A549 (cell line): ENCODE results near the gene TMPRSS6. TPM values are rescaled to one million over a fixed set of nuclear protein-coding genes. Genes with fewer than 3 reads are reported as not detected.

Experiments used
- ATAC-seq, 2 experiments: fragments of 200-7000 bp in 1 of 2; fragments of >200 bp in 1 of 2; cut with Nextera tagmentation in 1 of 2; cut with Tn5 transposase in 1 of 2; 3 replicates each; pipeline versions ENCODE4 v1.8.0 to v1.9.1; 2018 to 2020; ENCODE audit warnings: mild to moderate bottlenecking in 1 of 2, moderate library complexity in 1 of 2
- CTCF ChIA-PET: fragments of 300-600 bp; sonication (Branson Sonifier 250); formaldehyde crosslinking; extraction: SDS; loops from one replicate; lab custom pipeline; 2021; ENCODE audit warnings: antibody characterized with exemption, inconsistent platforms; lab: Yijun Ruan, JAX
- POLR2A ChIA-PET: fragments of 350-600 bp; formaldehyde crosslinking; extraction: SDS; loops from one replicate; lab custom pipeline; 2021; ENCODE audit warnings: antibody characterized with exemption, inconsistent platforms; lab: Yijun Ruan, JAX
- DNase-seq, 2 experiments: peaks; one replicate each; pipeline versions ENCODE4 v3.0.0 to v3.0.0-alpha.2; 2011 to 2016; ENCODE audit warnings: low read depth in 1 of 2, low spot score in 1 of 2
- FAIRE-seq: peaks from 2 replicates; lab custom pipeline; 2011; peaks lifted over from hg19 to GRCh38; lab: Jason Lieb, UNC
- H3K27ac ChIP-seq, 2 experiments: fragments of >200 bp; sonication (Bioruptor Twin); formaldehyde crosslinking; 3 replicates each; pipeline ENCODE4 v1.5.1; 2016 to 2017
- H3K4me1 ChIP-seq: fragments of >200 bp; sonication (Bioruptor Twin); formaldehyde crosslinking; 3 replicates; pipeline ENCODE4 v1.6.1; 2016
- H3K4me2 ChIP-seq: fragments of >200 bp; sonication (Bioruptor Twin); formaldehyde crosslinking; 3 replicates; pipeline ENCODE4 v1.6.1; 2016
- H3K4me3 ChIP-seq: fragments of >200 bp; sonication (Bioruptor Twin); formaldehyde crosslinking; 3 replicates; pipeline ENCODE4 v1.5.1; 2016
- H3K9me3 ChIP-seq: fragments of >200 bp; sonication (Bioruptor Twin); formaldehyde crosslinking; 3 replicates; pipeline ENCODE4 v1.6.1; 2016
- ATOH8 ChIP-seq: fragments of 250-450 bp; sonication (Bioruptor Pico); IDR thresholded peaks from 2 replicates; pipeline ENCODE4 v1.5.0; 2020; ENCODE audit warnings: low read depth, mild to moderate bottlenecking, moderate library complexity
- CBX2 ChIP-seq: fragments of 200-600 bp; sonication (generic); IDR thresholded peaks from 2 replicates; pipeline ENCODE4 v1.6.1; 2016; ENCODE audit warnings: low read depth, mild to moderate bottlenecking, borderline replicate concordance
- CEBPB ChIP-seq, 2 experiments: fragments of >200 bp in 1 of 2; sonication (Bioruptor Twin) in 1 of 2; formaldehyde crosslinking in 1 of 2; IDR thresholded peaks; 2 replicates each; pipeline ENCODE4 v1.6.1; 2012 to 2016
- CHD2 ChIP-seq: fragments of 150-350 bp; IDR thresholded peaks from 2 replicates; pipeline ENCODE4 v1.6.1; 2014; ENCODE audit warnings: low read length; ENCODE audit not compliant: partially characterized antibody
- CHD4 ChIP-seq: fragments of 200-600 bp; sonication (generic); IDR thresholded peaks from 2 replicates; pipeline ENCODE4 v1.6.1; 2016; ENCODE audit warnings: antibody characterized with exemption, mild to moderate bottlenecking, borderline replicate concordance
- FOSB ChIP-seq: fragments of 250-450 bp; sonication (Bioruptor Pico); IDR thresholded peaks from 2 replicates; pipeline ENCODE4 v1.5.0; 2020; ENCODE audit warnings: mild to moderate bottlenecking, moderate library complexity
- GATA3 ChIP-seq: IDR thresholded peaks from 2 replicates; pipeline ENCODE4 v1.6.1; 2012; ENCODE audit warnings: borderline replicate concordance
- JUN ChIP-seq, 2 experiments: fragments of >200 bp; sonication (Bioruptor Twin); formaldehyde crosslinking; IDR thresholded peaks; 2 replicates in 1 of 2; 3 replicates in 1 of 2; pipeline ENCODE4 v1.6.1; 2016 to 2017
- MAFK ChIP-seq: fragments of 450-650 bp; IDR thresholded peaks from 2 replicates; pipeline ENCODE4 v1.6.1; 2014; ENCODE audit not compliant: partially characterized antibody
- MAZ ChIP-seq: fragments of 150-350 bp; IDR thresholded peaks from 2 replicates; pipeline ENCODE4 v1.6.1; 2014; ENCODE audit warnings: antibody characterized with exemption, low read depth, low read length, borderline replicate concordance
- NFE2L2 ChIP-seq: fragments of 150-350 bp; conservative IDR thresholded peaks from 2 replicates; pipeline ENCODE4 v1.6.1; 2014; ENCODE audit warnings: low read length
- NPAS2 ChIP-seq: fragments of 250-450 bp; sonication (Bioruptor Pico); IDR thresholded peaks from 2 replicates; pipeline ENCODE4 v1.8.0; 2022; ENCODE audit warnings: mild to moderate bottlenecking, moderate library complexity, borderline replicate concordance
- POLR2AphosphoS2 ChIP-seq: conservative IDR thresholded peaks from 2 replicates; pipeline ENCODE4 v1.6.1; 2012; ENCODE audit warnings: low read length, improper control_type of control experiment, inconsistent platforms
- SREBF2 ChIP-seq: fragments of 450-650 bp; IDR thresholded peaks from 2 replicates; pipeline ENCODE4 v1.6.1; 2014; ENCODE audit warnings: mild to moderate bottlenecking, moderate library complexity
- USF2 ChIP-seq: fragments of 450-650 bp; IDR thresholded peaks from 2 replicates; pipeline ENCODE4 v1.6.1; 2014; ENCODE audit warnings: antibody characterized with exemption
- ZC3H11A ChIP-seq: fragments of 450-650 bp; IDR thresholded peaks from 2 replicates; pipeline ENCODE4 v1.6.1; 2014; ENCODE audit warnings: antibody characterized with exemption, mild to moderate bottlenecking
- WGBS: methylation state at CpG from one replicate; pipeline ENCODE4 v1.1.6; 2017; ENCODE audit errors: missing lambda C conversion rate; 5-methylcytosine and 5-hydroxymethylcytosine counted together
- polyA plus RNA-seq, 4 experiments: library from polyadenylated mRNA; depleted of rRNA in 3 of 4; stranded (reverse); fragments of >200 nt; fragmentation: RNase III in 1 of 4; extraction: RNeasy Plus Mini Kit Qiagen cat#74134 plus additional on column Dnase treatment in 1 of 4; gene quantifications; 2 replicates in 3 of 4; 3 replicates in 1 of 4; pipeline ENCODE4 v1.2.3, GENCODE V29; 2011 to 2017

TMPRSS6 gene
- polyA plus RNA-seq, 2 of the 4 experiments (the other 2 are of a cell fraction) = not detected

GRCh38 chr22:37070744-37071143 lies 38.8 kb downstream of the TMPRSS6 start:
- ATAC-seq (peak in 1 of 2 experiments; percentile 49; a peak in 3 of 6 replicates), DNase-seq (no peak), FAIRE-seq (no peak)
- POLR2A ChIA-PET = no interaction called here
- no peak overlapping the region for H3K4me2 ChIP-seq
- WGBS = 5% methylated on average over 8 of the region's 9 CpGs
- no peak overlapping the region; a peak in 1 of 6 replicates for H3K27ac ChIP-seq
- no peak overlapping the region for H3K4me3 ChIP-seq
- no peaks in the 10 kb centered on the region for H3K4me1 ChIP-seq
- no peaks in the 10 kb centered on the region for H3K9me3 ChIP-seq
- TF ChIP-seq NPAS2 (CRISPR knock-in tag) (no peak), CHD4 (no peak), NFE2L2 (no peak), POLR2AphosphoS2 (no peak), MAZ (no peak), MAFK (no peak)
- CTCF ChIA-PET = interaction anchor here (1.1 to 1.3 kb wide), 6 partner anchors 8 to 215 kb away, joined by 3 to 5 read pairs (median 4); no protein-coding TSS in a partner anchor

- Histone ChIP-seq H3K4me1 (no peaks in the 10 kb centered on the region), H3K4me3 (no peak overlapping the region), H3K9me3 (no peaks in the 10 kb centered on the region), H3K4me2 (no peak overlapping the region), H3K27ac (no peak overlapping the region)
- FAIRE-seq (no peak), DNase-seq (no peak), ATAC-seq (peak in 1 of 2 experiments; percentile 14; a peak in 2 of 6 replicates)
- ChIA-PET POLR2A (interaction anchor here (1.8 kb wide), 1 partner anchor 19 kb away, joined by 6 read pairs; the partner anchor contains the start of gene KCTD17), CTCF (interaction anchor here (1.1 to 1.3 kb wide), 5 partner anchors 8 to 214 kb away, joined by 3 to 5 read pairs (median 4); no protein-coding TSS in a partner anchor)
- TF ChIP-seq USF2 = no peak
- no peak for TF ChIP-seq CEBPB (IDR thresholded peaks at IDR 0.05)
- WGBS = 67% methylated on average over 1 of the region's 8 CpGs
These were observed 39.2 kb downstream of the TMPRSS6 start for GRCh38 chr22:37070334-37070733.

- no peak for TF ChIP-seq GATA3
- no peak for TF ChIP-seq NPAS2 (CRISPR knock-in tag)
- TF ChIP-seq MAFK = no peak
- ATAC-seq (no peak), FAIRE-seq (no peak), DNase-seq (no peak)
- CTCF ChIA-PET = interaction anchor here (1.1 to 1.3 kb wide), 4 partner anchors 9 to 191 kb away, joined by 4 to 5 read pairs (median 4); no protein-coding TSS in a partner anchor
- POLR2A ChIA-PET = interaction anchor here (1.8 kb wide), 1 partner anchor 18 kb away, joined by 6 read pairs; the partner anchor contains the start of gene KCTD17
- H3K9me3 ChIP-seq = no peaks in the 10 kb centered on the region
- 77% methylated on average over 5 of the region's 9 CpGs for WGBS
- no peaks in the 10 kb centered on the region for H3K4me1 ChIP-seq
- H3K27ac ChIP-seq = no peak overlapping the region
- H3K4me3 ChIP-seq = no peak overlapping the region
- no peak overlapping the region for H3K4me2 ChIP-seq
These were observed 39.8 kb downstream of the TMPRSS6 start for GRCh38 chr22:37069719-37070118.

- Histone ChIP-seq H3K9me3 (no peaks in the 10 kb centered on the region), H3K27ac (no peak overlapping the region), H3K4me1 (no peaks in the 10 kb centered on the region)
- DNase-seq (no peak), FAIRE-seq (no peak)
- POLR2A ChIA-PET = interaction anchor here (1.8 kb wide), 1 partner anchor 18 kb away, joined by 6 read pairs; the partner anchor contains the start of gene KCTD17
- TF ChIP-seq FOSB (CRISPR knock-in tag) = no peak
- no peak for TF ChIP-seq MAZ
- no peak for TF ChIP-seq CHD2
- no peak for TF ChIP-seq CBX2
- TF ChIP-seq SREBF2 = no peak
- TF ChIP-seq POLR2AphosphoS2 = no peak
- no peak for TF ChIP-seq JUN (IDR thresholded peaks at IDR 0.05)
- TF ChIP-seq ATOH8 (CRISPR knock-in tag) = no peak
- no peak for TF ChIP-seq ZC3H11A
- no peak for TF ChIP-seq MAFK
- TF ChIP-seq, all 56 proteins: peak for 0
- CTCF ChIA-PET = interaction anchor here (1.3 to 1.4 kb wide), 2 partner anchors 9 to 47 kb away, joined by 3 to 4 read pairs; no protein-coding TSS in a partner anchor
- WGBS = 71% methylated on average over 8 of the region's 11 CpGs
- H3K4me3 ChIP-seq = no peak overlapping the region
- H3K4me2 ChIP-seq = no peak overlapping the region
- peak in 1 of 2 experiments; percentile 29; a peak in 1 of 6 replicates for ATAC-seq
These were observed 40.2 kb downstream of the TMPRSS6 start for GRCh38 chr22:37069319-37069718.
